ENCODE results near the gene ITPK1. TPM values are rescaled to one million over a fixed set of nuclear protein-coding genes. Genes with fewer than 3 reads are reported as not detected.

Gene ITPK1
- total RNA-seq, 4 donors from 2014 or later: 37.5 to 47.5 (median 41.4) TPM

- 90% methylated on average over 12 of the region's 12 CpGs for WGBS, 2 donors
- no peak overlapping the region for H3K4me3 ChIP-seq (ENCODE audit: low read depth, poor library complexity, severe bottlenecking)
- intact Hi-C loops (cut with DNase I; ENCODE audit: low total_unique reads): no loop called here
- no peak for DNase-seq (ENCODE audit: low spot score in 2 of 2)
- TF ChIP-seq CTCF (IDR thresholded peaks at IDR 0.05) (no peak), POLR2A (IDR thresholded peaks at IDR 0.05) (no peak)
Observed at GRCh38 chr14:92970271-92970670, 145.5 kb downstream of the ITPK1 start.

DNA sequence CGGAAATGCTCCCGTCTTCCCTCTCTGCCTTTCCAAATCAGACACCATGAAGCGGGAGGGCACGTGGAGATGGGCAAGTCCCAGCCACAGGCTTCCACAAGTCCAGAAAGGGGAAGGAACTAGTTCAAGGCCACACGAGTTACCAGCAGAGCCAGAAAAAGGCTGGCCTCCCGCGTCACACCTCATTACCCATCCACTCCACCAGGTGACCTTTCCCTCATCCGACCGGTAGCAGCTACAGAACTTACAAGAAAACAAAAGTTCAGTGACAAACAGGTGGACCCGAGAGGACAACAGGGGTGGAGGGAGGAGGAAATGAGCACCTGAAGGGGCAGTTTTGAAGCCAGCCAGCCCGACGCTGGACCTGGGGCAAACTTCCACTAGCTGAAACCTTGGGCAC, 145.9 kb downstream of the ITPK1 start:
- 87 to 88% methylated on average over 12 of the region's 12 CpGs for WGBS, 2 donors
- TF ChIP-seq CTCF (IDR thresholded peaks at IDR 0.05) (no peak), POLR2A (IDR thresholded peaks at IDR 0.05) (no peak)
- no peak for DNase-seq (ENCODE audit: low spot score in 2 of 2)
- intact Hi-C loops (cut with DNase I; ENCODE audit: low total_unique reads): no loop called here
- no peak overlapping the region for H3K4me3 ChIP-seq (ENCODE audit: low read depth, poor library complexity, severe bottlenecking)

DNA sequence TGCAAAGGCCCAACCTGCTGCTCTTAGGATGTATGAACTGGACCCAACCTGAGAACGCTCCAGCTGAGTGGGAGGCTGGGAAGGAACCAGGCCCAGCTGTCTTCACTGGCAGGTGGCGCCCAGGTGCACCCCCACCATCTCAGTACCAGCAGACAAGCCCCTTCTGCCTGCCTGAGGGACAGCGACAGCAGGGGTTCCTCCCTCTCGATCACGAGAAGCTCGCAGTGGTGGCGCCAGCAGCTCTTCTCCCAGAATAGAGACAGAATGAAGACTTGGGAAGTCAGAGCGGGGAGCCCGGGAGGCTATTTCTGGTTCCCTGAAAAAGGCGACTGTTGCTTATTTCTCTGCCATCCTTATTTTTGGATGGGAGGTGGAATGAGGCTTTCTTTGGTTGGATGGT, 146.3 kb downstream of the ITPK1 start:
- no peak overlapping the region for H3K4me3 ChIP-seq (ENCODE audit: low read depth, poor library complexity, severe bottlenecking)
- intact Hi-C loops (cut with DNase I; ENCODE audit: low total_unique reads): no loop called here
- no peak for TF ChIP-seq POLR2A (IDR thresholded peaks at IDR 0.05)
- no peak for TF ChIP-seq CTCF (IDR thresholded peaks at IDR 0.05)
- no peak for DNase-seq (ENCODE audit: low spot score in 2 of 2)
- 95 to 96% methylated on average over 10 of the region's 10 CpGs for WGBS, 2 donors

DNA sequence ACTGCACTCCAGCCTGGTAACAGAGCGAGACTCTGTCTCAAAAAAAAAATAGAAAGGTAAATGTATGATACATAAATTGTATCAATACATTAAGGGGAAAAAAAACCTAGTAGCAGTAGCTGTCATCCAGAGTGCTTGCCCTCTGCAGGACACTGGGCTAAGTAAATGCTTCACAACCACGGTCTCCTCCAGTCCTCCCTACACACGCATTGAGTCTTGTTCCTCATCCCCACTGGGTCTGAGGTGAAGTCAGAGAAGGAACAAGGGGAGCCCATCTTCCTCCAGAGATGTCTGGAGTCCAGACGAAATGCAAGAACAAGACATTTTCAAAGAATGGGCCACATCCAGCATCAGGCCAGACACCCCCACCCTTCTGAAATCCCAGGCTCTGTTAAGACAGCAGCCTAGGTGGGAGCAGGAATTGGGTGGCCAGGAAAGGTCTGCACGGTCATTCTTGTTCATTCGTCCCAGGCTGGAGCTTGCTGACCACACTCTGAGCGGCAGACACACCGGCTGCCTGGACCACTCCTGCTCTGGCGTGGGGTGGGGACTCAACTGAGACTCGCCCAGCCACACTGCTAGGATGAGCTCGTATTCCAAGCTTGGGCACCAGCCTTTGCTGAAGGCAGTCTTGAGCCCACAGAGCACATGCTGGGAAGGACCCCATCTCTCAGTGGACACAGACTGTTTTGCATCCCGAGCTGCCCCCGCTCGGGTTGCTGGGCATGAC, 147.3 kb downstream of the ITPK1 start:
- TF ChIP-seq CTCF (IDR thresholded peaks at IDR 0.05) (no peak), POLR2A (IDR thresholded peaks at IDR 0.05) (no peak)
- 91 to 94% methylated on average over 12 to 14 of the region's 14 CpGs for WGBS, 2 donors
- no peak overlapping the region for H3K4me3 ChIP-seq (ENCODE audit: low read depth, poor library complexity, severe bottlenecking)
- DNase-seq (ENCODE audit: low spot score in 2 of 2): no peak
- intact Hi-C loops (cut with DNase I; ENCODE audit: low total_unique reads): no loop called here

DNA sequence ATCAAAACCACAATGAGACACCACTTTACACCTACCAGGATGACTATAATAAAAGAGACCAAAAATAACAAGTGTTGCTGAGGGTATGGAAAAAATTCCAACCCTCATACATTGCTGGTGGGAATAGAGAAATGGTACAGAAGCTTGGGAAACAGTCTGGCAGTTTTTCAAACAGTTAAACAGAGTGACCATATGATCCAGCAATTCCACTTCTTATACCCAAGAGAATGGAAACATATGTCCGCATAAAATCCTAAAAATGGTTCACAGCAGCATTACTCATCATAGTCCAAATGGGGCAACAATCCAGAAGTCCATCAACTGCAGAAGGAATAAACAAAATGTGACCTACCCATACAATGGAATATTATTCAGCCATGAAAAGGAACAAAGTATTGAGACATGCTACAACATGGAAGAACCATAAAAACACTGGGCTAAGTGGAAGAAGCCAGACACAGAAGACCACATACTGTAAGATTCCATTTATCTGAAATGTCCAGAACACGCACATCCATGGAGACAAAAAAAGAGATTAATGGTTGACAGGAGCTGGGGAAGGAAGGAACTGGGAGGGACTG, 148.3 kb downstream of the ITPK1 start:
- intact Hi-C loops (cut with DNase I; ENCODE audit: low total_unique reads): no loop called here
- TF ChIP-seq CTCF (IDR thresholded peaks at IDR 0.05): no peak
- no peak for TF ChIP-seq POLR2A (IDR thresholded peaks at IDR 0.05)
- 89 to 90% methylated on average over 2 of the region's 2 CpGs for WGBS, 2 donors

More for the DNA sequence above, 148.3 kb downstream of the ITPK1 start:
- no peak for DNase-seq (ENCODE audit: low spot score in 2 of 2)
- H3K4me3 ChIP-seq (ENCODE audit: low read depth, poor library complexity, severe bottlenecking): no peak overlapping the region
